OCI-LY1 (cell line): ENCODE measurements around the gene RNF17.

Experiments
- CTCF ChIP-seq: fragments of 200-600 bp; sonication (generic), shearing (Covaris generic); IDR thresholded peaks from 2 replicates; pipeline ENCODE4 v1.5.1; 2017; ENCODE audit warnings: mild to moderate bottlenecking, antibody characterized with exemption, low read length, moderate library complexity, mixed read lengths
- EZH2 ChIP-seq: fragments of 200-600 bp; sonication (generic), shearing (Covaris generic); IDR thresholded peaks from 2 replicates; pipeline ENCODE4 v1.8.0; 2017; ENCODE audit warnings: borderline replicate concordance, mixed run types, mild to moderate bottlenecking, antibody characterized with exemption, low read length, moderate library complexity, mixed read lengths

GRCh38 chr13:24737042-24737441 is 26.9 kb upstream of the RNF17 start:
- TF ChIP-seq CTCF (no peak), EZH2 (no peak)
